Stimulated activated naive CD8-positive, alpha-beta T cell treated with anti-CD3 and anti-CD28 coated beads, Interleukin-15, Interleukin-2, amounts not matched to agents 100 ng/mL and 50 ng/mL, for 24 hours (primary cell): ENCODE measurements around the gene KSR2.
"Not testable (repeated sequence)": the region's sequence is repeated elsewhere in the genome, so short reads cannot be mapped to it uniquely, and the experiment has no call there.

Experiments
- H3K27ac Mint-ChIP-seq: one replicate; pipeline ENCODE4 v1.8.0; 2021; ENCODE audit warnings: mild to moderate bottlenecking, mixed read lengths
- H3K27me3 Mint-ChIP-seq: one replicate; pipeline ENCODE4 v1.8.0; 2021; ENCODE audit warnings: mixed read lengths
- H3K36me3 Mint-ChIP-seq: one replicate; pipeline ENCODE4 v1.8.0; 2021; ENCODE audit warnings: low read depth, mixed read lengths
- H3K4me1 Mint-ChIP-seq: one replicate; pipeline ENCODE4 v1.8.0; 2021; ENCODE audit warnings: low read depth, mixed read lengths
- H3K4me3 Mint-ChIP-seq: one replicate; pipeline ENCODE4 v1.8.0; 2021; ENCODE audit warnings: mild to moderate bottlenecking, mixed read lengths
- H3K9me3 Mint-ChIP-seq: one replicate; pipeline ENCODE4 v1.8.0; 2021; ENCODE audit warnings: mixed read lengths

The KSR2 gene

GRCh38 chr12:117889098-117889497, 79.7 kb downstream of the KSR2 start:
- no peak overlapping the region for H3K27ac Mint-ChIP-seq
- no peaks in the 10 kb centered on the region for H3K9me3 Mint-ChIP-seq
- H3K4me1 Mint-ChIP-seq, result no peaks in the 10 kb centered on the region
- peaks cover 9% of the 10 kb centered on the region for H3K27me3 Mint-ChIP-seq
- H3K4me3 Mint-ChIP-seq, result no peak overlapping the region
- H3K36me3 Mint-ChIP-seq, result no peaks in the 10 kb centered on the region

GRCh38 chr12:117885211-117885610, 83.6 kb downstream of the KSR2 start:
- Mint-ChIP-seq H3K27me3 (peaks cover 12% of the 10 kb centered on the region), H3K9me3 (peaks cover 5% of the 10 kb centered on the region), H3K4me1 (no peaks in the 10 kb centered on the region), H3K27ac (no peak overlapping the region), H3K36me3 (no peaks in the 10 kb centered on the region), H3K4me3 (no peak overlapping the region)

GRCh38 chr12:117884161-117884560, 84.6 kb downstream of the KSR2 start:
- Mint-ChIP-seq H3K27me3 (peaks cover 12% of the 10 kb centered on the region), H3K9me3 (peaks cover 5% of the 10 kb centered on the region), H3K4me3 (no peak overlapping the region), H3K4me1 (no peaks in the 10 kb centered on the region), H3K36me3 (no peaks in the 10 kb centered on the region), H3K27ac (no peak overlapping the region)

- no peak overlapping the region for H3K4me3 Mint-ChIP-seq
- H3K27me3 Mint-ChIP-seq, result peaks cover 13% of the 10 kb centered on the region
- H3K36me3 Mint-ChIP-seq, result no peaks in the 10 kb centered on the region
- H3K27ac Mint-ChIP-seq, result no peak overlapping the region
- H3K4me1 Mint-ChIP-seq, result no peaks in the 10 kb centered on the region
- peaks cover 5% of the 10 kb centered on the region for H3K9me3 Mint-ChIP-seq
Observed at GRCh38 chr12:117882603-117883184, 86.1 kb downstream of the KSR2 start.

GRCh38 chr12:117882181-117882580, 86.6 kb downstream of the KSR2 start:
- H3K36me3 Mint-ChIP-seq, result no peaks in the 10 kb centered on the region
- no peak overlapping the region for H3K27ac Mint-ChIP-seq
- H3K4me3 Mint-ChIP-seq, result no peak overlapping the region
- peaks cover 5% of the 10 kb centered on the region for H3K9me3 Mint-ChIP-seq
- peaks cover 13% of the 10 kb centered on the region for H3K27me3 Mint-ChIP-seq
- H3K4me1 Mint-ChIP-seq, result no peaks in the 10 kb centered on the region

- Mint-ChIP-seq H3K27me3 (peaks cover 15% of the 10 kb centered on the region), H3K9me3 (peaks cover 5% of the 10 kb centered on the region), H3K4me3 (no peak overlapping the region), H3K36me3 (no peaks in the 10 kb centered on the region), H3K27ac (no peak overlapping the region), H3K4me1 (no peaks in the 10 kb centered on the region)
Observed at GRCh38 chr12:117881517-117881916, 87.3 kb downstream of the KSR2 start.

- Mint-ChIP-seq H3K4me1 (peaks cover 12% of the 10 kb centered on the region), H3K36me3 (no peaks in the 10 kb centered on the region), H3K27ac (no peak overlapping the region), H3K9me3 (peaks cover 5% of the 10 kb centered on the region), H3K4me3 (no peak overlapping the region), H3K27me3 (peaks cover 24% of the 10 kb centered on the region)
Observed at GRCh38 chr12:117878605-117879004, 90.2 kb downstream of the KSR2 start.

- Mint-ChIP-seq H3K9me3 (no peaks in the 10 kb centered on the region), H3K4me3 (no peak overlapping the region), H3K27me3 (peaks cover 17% of the 10 kb centered on the region), H3K27ac (no peak overlapping the region), H3K36me3 (no peaks in the 10 kb centered on the region), H3K4me1 (peaks cover 12% of the 10 kb centered on the region)
Observed at GRCh38 chr12:117876436-117876816, 92.4 kb downstream of the KSR2 start.

GRCh38 chr12:117875744-117876435, 92.9 kb downstream of the KSR2 start:
- Mint-ChIP-seq H3K36me3 (no peaks in the 10 kb centered on the region), H3K27ac (no peak overlapping the region), H3K4me3 (no peak overlapping the region), H3K27me3 (peaks cover 17% of the 10 kb centered on the region), H3K9me3 (no peaks in the 10 kb centered on the region), H3K4me1 (peaks cover 12% of the 10 kb centered on the region)

- Mint-ChIP-seq H3K27ac (no peak overlapping the region), H3K4me1 (peaks cover 12% of the 10 kb centered on the region), H3K36me3 (no peaks in the 10 kb centered on the region), H3K9me3 (no peaks in the 10 kb centered on the region), H3K27me3 (peaks cover 17% of the 10 kb centered on the region), H3K4me3 (no peak overlapping the region)
Observed at GRCh38 chr12:117874842-117875434, 93.9 kb downstream of the KSR2 start.

GRCh38 chr12:117874198-117874597, 94.6 kb downstream of the KSR2 start:
- H3K27me3 Mint-ChIP-seq, result peaks cover 17% of the 10 kb centered on the region
- H3K4me3 Mint-ChIP-seq, H3K27ac Mint-ChIP-seq, H3K36me3 Mint-ChIP-seq, H3K9me3 Mint-ChIP-seq: not testable (repeated sequence)
- H3K4me1 Mint-ChIP-seq, result peaks cover 12% of the 10 kb centered on the region

- H3K4me1 Mint-ChIP-seq, result peaks cover 12% of the 10 kb centered on the region
Observed at GRCh38 chr12:117872546-117873169, 96.1 kb downstream of the KSR2 start.

GRCh38 chr12:117869551-117869950, 99.2 kb downstream of the KSR2 start:
- Mint-ChIP-seq H3K27me3 (no peaks in the 10 kb centered on the region), H3K27ac (no peak overlapping the region), H3K36me3 (no peaks in the 10 kb centered on the region), H3K4me3 (no peak overlapping the region), H3K9me3 (no peaks in the 10 kb centered on the region), H3K4me1 (no peaks in the 10 kb centered on the region)

More at GRCh38 chr12:117872546-117873169, 96.1 kb downstream of the KSR2 start:
- peaks cover 11% of the 10 kb centered on the region for H3K27me3 Mint-ChIP-seq
- no peaks in the 10 kb centered on the region for H3K36me3 Mint-ChIP-seq
- H3K9me3 Mint-ChIP-seq, result no peaks in the 10 kb centered on the region
- no peak overlapping the region for H3K4me3 Mint-ChIP-seq
- no peak overlapping the region for H3K27ac Mint-ChIP-seq

- Mint-ChIP-seq H3K36me3 (no peaks in the 10 kb centered on the region), H3K27me3 (peaks cover 8% of the 10 kb centered on the region), H3K9me3 (no peaks in the 10 kb centered on the region), H3K4me3 (no peak overlapping the region), H3K27ac (no peak overlapping the region), H3K4me1 (no peaks in the 10 kb centered on the region)
Observed at GRCh38 chr12:117867348-117867747, 101.4 kb downstream of the KSR2 start.

- H3K4me3 Mint-ChIP-seq, result no peak overlapping the region
- no peaks in the 10 kb centered on the region for H3K36me3 Mint-ChIP-seq
- no peak overlapping the region for H3K27ac Mint-ChIP-seq
Observed at GRCh38 chr12:117865505-117865904, 103.3 kb downstream of the KSR2 start.

More at GRCh38 chr12:117865505-117865904, 103.3 kb downstream of the KSR2 start:
- Mint-ChIP-seq H3K9me3 (no peaks in the 10 kb centered on the region), H3K27me3 (peaks cover 8% of the 10 kb centered on the region), H3K4me1 (no peaks in the 10 kb centered on the region)
